Measurements from ENCODE around the gene SPINK1.

GRCh38 chr5:147784146-147784987 lies 47.1 kb downstream of the SPINK1 start:
- no peak for TF ChIP-seq TCF12 (IDR thresholded peaks at IDR 0.05; ENCODE audit: low read depth)
- no peak for TF ChIP-seq REST (IDR thresholded peaks at IDR 0.05; ENCODE audit: low read depth)
- TF ChIP-seq TEAD4 (IDR thresholded peaks at IDR 0.05) = no peak
- TF ChIP-seq YY1 (IDR thresholded peaks at IDR 0.05; ENCODE audit: low read depth) = no peak
- TF ChIP-seq NFIC (IDR thresholded peaks at IDR 0.05) = no peak
- TF ChIP-seq EGR1 (IDR thresholded peaks at IDR 0.05) = no peak
- no peak for TF ChIP-seq TAF1 (IDR thresholded peaks at IDR 0.05; ENCODE audit: low read depth)
- TF ChIP-seq EP300 (IDR thresholded peaks at IDR 0.05; ENCODE audit: borderline replicate concordance) = no peak
- no peak for TF ChIP-seq MAX (IDR thresholded peaks at IDR 0.05)
- no peak for TF ChIP-seq CREB1 (IDR thresholded peaks at IDR 0.05; ENCODE audit: low read depth)

Measured in Ishikawa (cell line).